Esophagus squamous epithelium (tissue), 4 donors: ENCODE measurements around the gene HECW1.

ENCODE experiments used
- CTCF ChIP-seq, 6 experiments: fragments of 450-650 bp in 4 of 6; fragments of 200-600 bp in 2 of 6; sonication (generic) in 2 of 6; IDR thresholded peaks; one replicate each; pipeline ENCODE4 v1.5.1; 2016 to 2019; ENCODE audit warnings: antibody characterized with exemption in 6 of 6, mild to moderate bottlenecking in 4 of 6, moderate library complexity in 4 of 6
- POLR2A ChIP-seq, 4 donors: fragments of 450-650 bp; IDR thresholded peaks; one replicate each; pipeline ENCODE4 v1.6.1; 2017; ENCODE audit warnings: antibody characterized with exemption in 4 of 4, mild to moderate bottlenecking in 4 of 4, moderate library complexity in 3 of 4

DNA sequence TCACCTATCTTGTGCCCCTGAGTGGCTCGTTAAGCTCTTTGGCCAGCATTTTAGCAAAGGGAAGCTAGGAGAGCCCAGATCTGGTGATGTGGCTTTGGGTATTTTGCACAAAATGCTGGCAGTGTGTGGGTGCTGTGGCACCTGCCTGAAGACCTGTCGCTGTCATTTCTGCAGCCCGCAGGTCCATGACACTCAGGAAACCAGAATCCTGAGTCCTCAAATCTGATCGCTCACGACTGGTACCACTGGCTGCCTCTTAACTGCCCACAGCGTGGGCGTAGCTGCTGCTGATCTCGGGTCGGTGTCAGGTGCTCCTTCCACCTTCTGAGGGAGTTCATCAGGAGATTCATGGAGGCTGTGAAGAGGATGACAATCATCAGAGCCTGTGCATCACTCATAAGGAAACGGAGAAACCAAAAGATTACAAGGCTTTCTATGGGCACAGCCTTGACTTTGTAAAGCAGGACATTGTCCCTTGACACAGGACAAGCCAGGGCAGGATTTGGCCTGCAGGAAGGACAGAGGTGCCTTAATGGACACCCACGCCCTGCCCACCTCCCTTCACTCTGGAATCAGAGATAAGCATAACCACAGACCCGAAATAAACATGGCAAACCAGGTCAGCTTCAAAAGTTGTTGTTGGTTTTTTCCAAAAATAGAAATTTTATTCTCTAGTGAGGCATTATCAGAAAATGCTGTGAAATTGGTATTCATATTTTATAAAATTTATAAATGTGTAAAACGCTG is 399.5 kb downstream of the HECW1 start:
- TF ChIP-seq CTCF (IDR thresholded peaks at IDR 0.05) (no peak), POLR2A (IDR thresholded peaks at IDR 0.05) (no peak)
